HG03097 (cell line): ENCODE results near the gene THBS1.

Source experiments
- ATAC-seq: cut with Tn5 transposase; IDR thresholded peaks from one replicate; pipeline ENCODE4 v1.9.1; 2021; ENCODE audit not compliant: unreplicated experiment, low FRiP score

THBS1 gene

DNA sequence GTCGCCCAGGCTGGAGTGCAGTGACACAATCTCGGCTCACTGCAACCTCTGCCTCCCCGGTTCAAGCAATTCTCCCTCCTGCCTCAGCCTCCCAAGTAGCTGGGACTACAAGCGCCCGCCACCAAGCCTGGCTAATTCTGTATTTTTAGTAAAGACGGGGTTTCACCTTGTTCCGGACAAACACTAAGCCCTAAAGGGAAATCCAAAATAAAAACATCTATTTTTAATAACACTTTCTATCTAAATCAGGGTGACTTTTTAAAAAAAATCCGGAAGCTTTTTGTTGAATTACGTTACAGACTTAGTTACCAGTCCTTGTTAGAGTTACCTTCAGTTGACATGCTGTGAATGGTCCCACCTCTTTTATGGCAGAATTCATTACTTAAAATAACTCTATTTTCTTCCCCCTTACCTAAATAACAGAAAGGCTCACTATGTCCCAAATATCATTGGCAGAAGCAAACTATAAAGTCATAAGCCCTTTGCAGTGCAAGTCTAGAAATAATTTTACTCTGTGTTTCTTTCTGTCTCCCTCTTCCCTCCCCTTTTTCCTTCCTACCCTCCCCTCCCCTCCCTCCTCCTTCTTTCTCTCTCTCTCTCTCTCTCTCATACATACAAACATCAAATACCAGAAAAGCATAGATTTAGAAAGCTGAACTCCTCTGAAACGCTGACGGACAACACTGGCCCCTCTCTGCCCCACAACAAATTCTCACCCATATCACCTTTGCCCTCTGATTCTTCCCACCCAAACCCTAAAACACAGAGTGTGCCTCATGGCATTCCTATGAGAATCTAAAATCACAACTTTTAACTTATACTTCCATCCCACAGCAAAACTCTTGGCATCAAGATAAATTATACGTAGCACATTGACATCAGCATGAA, 18.3 kb downstream of the THBS1 start:
- no peak for ATAC-seq

GRCh38 chr15:39599871-39600270, 19.0 kb downstream of the THBS1 start:
- ATAC-seq: no peak

DNA sequence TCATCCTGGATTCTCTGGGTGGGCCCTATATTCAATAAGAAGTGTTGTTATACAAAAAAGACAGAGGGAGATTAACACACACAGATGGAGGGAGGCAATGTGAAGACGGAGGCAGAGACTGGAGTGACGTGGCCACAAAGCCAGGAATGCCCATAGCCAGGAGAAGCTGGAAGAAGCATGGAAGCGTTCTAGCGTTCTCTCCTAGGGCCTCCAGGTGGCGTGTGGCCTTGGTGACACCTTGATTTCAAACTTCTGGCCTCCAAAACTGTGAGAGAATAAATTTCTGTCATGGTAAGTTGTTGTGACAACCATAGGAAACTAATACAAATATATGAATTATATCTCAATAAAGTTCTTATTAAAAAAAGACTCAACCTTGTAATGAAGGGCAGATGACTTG, 21.3 kb downstream of the THBS1 start:
- ATAC-seq: no peak

- ATAC-seq: no peak
Observed at GRCh38 chr15:39605146-39605545, 24.3 kb downstream of the THBS1 start.

GRCh38 chr15:39608185-39609139, 27.6 kb downstream of the THBS1 start:
- ATAC-seq: no peak

DNA sequence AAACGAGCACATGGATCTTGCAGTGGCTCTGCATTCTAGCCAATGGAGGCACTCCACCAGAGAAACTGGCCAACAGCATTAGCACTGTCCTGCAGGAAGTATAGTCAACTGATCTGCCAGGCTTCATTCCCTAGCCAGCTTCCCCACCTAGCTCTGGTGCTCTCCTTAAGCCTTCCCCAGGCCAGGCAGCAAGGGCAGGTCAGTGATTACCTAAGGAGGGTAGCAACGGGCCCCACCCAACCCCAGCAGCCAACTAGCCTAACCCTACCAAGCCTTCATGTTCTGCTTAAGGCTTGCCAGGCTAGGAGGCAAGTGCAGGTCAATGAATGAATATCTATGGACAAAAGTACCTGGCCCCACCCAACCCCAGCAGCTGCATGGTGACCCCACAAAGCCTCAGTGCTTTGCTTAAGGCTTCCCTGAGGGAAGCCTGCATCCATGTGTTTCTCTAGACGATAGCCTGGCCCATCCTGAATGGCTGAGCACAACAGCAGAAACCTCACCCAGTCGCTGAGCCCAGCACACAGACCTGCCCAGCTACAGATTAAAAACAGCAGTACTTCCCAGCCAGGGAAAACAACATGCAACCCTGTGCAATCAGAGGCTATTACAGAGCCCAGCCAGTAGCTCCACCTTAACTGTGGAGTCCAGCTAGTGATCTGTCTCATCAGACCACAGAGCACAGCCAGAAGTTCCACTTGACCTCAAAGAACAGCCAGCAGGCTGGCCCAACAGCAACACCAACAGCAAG, 28.5 kb downstream of the THBS1 start:
- ATAC-seq: no peak

DNA sequence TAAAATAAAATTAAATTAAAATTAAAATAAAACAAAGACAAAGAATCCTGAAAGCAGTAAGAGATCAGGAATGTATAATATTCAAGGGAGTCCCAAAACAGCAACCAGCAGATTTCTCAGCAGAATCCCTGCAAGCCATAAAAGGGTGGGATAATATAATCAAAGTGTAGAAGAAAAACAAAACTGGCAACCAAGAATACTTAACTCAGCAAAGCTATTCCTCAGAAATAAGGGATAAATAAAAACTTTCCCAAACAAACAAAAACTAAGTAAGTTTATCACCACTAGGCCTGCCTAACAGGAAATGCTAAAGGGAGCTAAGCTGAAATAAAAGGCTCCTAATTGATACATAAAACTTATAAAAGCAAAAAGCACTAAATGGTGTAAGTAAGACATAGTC, 29.8 kb downstream of the THBS1 start:
- no peak for ATAC-seq

GRCh38 chr15:39613271-39613670, 32.4 kb downstream of the THBS1 start:
- no peak for ATAC-seq

DNA sequence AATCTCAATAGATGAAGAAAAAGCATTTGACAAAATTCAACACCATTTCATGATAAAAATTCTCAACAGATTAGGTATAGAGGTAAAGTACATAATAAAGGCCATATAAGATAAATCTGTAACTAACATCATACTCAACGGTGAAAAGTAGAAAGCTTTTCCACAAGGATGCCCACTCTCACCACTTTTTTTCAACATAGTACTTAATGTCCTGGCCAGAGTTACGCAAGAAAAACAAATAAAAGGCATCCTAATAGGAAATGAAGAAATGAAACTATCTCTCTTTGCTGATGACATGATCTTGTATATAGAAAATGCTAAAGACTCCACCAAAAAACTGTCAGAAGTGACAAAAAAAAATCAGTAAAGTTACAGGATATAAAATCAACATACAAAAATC, 33.0 kb downstream of the THBS1 start:
- ATAC-seq: no peak

- no peak for ATAC-seq
Observed at GRCh38 chr15:39616731-39617455, 36.0 kb downstream of the THBS1 start.

DNA sequence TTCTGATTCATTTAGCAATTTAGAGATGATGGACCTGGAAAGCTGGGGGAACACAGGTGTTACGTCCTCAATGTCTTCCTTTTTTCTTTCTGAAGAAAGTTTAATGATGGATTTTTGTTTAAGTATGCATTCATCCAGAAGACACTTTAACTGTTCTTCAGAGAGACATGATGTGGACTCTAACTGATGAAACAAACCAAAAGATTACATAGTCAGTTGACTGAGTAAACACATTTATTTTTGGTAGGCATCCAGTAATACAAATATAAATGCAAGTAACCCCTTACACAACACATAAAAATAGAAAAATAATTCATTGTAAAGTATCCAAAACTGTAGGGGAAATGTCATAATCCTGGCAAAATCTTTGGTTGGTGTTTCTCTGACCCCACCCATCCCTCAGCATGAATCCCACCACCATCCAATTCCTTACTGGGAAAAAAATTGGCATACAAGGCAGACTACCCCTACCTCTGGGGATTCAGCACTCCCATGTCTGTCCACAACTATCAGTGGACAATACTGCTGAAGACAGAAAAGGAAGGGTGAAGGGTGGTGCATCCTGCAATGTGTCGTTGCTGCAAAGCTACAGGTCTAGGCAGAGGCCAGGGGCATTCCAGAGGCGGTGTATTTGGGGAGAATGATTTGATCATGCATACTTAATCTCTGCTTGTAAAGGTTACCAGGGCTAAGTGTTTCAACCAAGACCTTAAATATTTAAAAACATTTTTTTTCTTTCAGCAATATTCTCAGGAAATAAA, 37.4 kb downstream of the THBS1 start:
- ATAC-seq: no peak

GRCh38 chr15:39621210-39621609, 40.3 kb downstream of the THBS1 start:
- no peak for ATAC-seq

- no peak for ATAC-seq
Observed at GRCh38 chr15:39621976-39622375, 41.1 kb downstream of the THBS1 start.

- no peak for ATAC-seq
Observed at GRCh38 chr15:39622660-39623516, 42.0 kb downstream of the THBS1 start.

DNA sequence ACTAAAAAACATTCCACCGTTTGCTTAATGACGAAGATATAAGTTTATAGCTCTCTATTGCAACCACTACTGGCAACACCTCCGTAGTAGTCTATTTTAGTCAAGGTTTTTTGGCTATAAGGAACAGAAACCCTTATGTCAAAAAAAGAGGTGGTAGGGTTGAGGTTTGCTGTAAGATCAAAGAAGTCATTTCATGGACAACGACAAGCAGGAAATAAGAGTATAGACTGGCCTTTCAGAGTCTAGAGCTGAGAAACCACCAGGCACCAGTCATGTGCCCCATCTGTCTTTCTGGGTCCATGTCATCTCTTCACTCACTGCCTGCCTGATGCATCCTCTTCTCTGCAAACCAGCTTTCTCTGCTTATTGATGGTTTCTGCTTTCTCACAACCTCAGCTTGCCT, 42.7 kb downstream of the THBS1 start:
- peak; percentile 86 for ATAC-seq

DNA sequence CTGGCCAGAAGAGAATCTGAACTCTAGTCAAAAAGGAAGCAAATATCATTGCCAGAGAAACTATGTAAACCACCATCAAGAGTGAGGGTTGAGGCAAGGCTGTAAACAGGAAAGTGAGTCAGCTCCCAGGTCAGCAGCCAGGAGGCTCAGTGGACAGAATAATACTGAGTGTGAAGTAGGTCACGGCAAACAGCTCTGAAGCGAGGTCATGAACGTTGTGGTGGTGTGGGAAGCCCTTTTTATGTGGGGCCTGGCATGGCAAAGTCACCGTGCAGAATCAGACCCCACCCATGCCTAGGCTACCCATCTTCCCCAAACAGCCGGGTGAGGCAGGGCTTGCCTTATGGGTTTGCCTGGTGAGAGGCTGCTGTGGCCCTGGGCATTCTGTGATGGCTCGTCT, 43.9 kb downstream of the THBS1 start:
- peak; percentile 34 for ATAC-seq

- ATAC-seq: no peak
Observed at GRCh38 chr15:39625451-39625850, 44.6 kb downstream of the THBS1 start.

DNA sequence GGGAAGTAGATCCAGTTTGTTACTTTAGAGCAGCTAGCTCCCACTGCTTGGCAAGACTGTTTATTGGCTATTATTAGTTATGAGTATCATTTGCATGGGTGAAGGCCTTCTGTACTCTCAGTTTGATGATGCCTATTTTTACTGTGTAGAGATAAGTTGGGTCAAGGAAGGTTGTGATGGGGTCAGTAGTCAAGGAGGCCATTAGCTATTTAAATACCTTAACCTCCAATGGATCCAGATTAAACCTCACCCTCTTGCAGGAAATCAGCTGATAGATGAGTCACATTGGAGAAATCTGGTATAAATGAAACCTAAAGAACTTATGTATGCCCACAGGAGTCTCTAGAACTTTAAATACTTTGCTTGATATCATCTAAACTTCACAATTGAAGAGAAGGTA, 45.0 kb downstream of the THBS1 start:
- ATAC-seq: no peak
